A549 (cell line): ENCODE results near the gene CHSY3. TPM values are rescaled to one million over a fixed set of nuclear protein-coding genes. Genes with fewer than 3 reads are reported as not detected.
A peak's percentile ranks its signal among the peaks of the same experiment; 100 is the strongest.

ENCODE experiments used
- ATAC-seq, 2 experiments: fragments of 200-7000 bp in 1 of 2; fragments of >200 bp in 1 of 2; cut with Nextera tagmentation in 1 of 2; cut with Tn5 transposase in 1 of 2; 3 replicates each; pipeline versions ENCODE4 v1.8.0 to v1.9.1; 2018 to 2020; ENCODE audit warnings: mild to moderate bottlenecking in 1 of 2, moderate library complexity in 1 of 2
- CTCF ChIA-PET: fragments of 300-600 bp; sonication (Branson Sonifier 250); formaldehyde crosslinking; extraction: SDS; loops from one replicate; lab custom pipeline; 2021; ENCODE audit warnings: antibody characterized with exemption, inconsistent platforms; lab: Yijun Ruan, JAX
- POLR2A ChIA-PET: fragments of 350-600 bp; formaldehyde crosslinking; extraction: SDS; loops from one replicate; lab custom pipeline; 2021; ENCODE audit warnings: antibody characterized with exemption, inconsistent platforms; lab: Yijun Ruan, JAX
- DNase-seq, 2 experiments: peaks; one replicate each; pipeline versions ENCODE4 v3.0.0 to v3.0.0-alpha.2; 2011 to 2016; ENCODE audit warnings: low read depth in 1 of 2, low spot score in 1 of 2
- FAIRE-seq: peaks from 2 replicates; lab custom pipeline; 2011; peaks lifted over from hg19 to GRCh38; lab: Jason Lieb, UNC
- H3K27ac ChIP-seq, 2 experiments: fragments of >200 bp; sonication (Bioruptor Twin); formaldehyde crosslinking; 3 replicates each; pipeline ENCODE4 v1.5.1; 2016 to 2017
- H3K4me1 ChIP-seq: fragments of >200 bp; sonication (Bioruptor Twin); formaldehyde crosslinking; 3 replicates; pipeline ENCODE4 v1.6.1; 2016
- H3K4me2 ChIP-seq: fragments of >200 bp; sonication (Bioruptor Twin); formaldehyde crosslinking; 3 replicates; pipeline ENCODE4 v1.6.1; 2016
- H3K4me3 ChIP-seq: fragments of >200 bp; sonication (Bioruptor Twin); formaldehyde crosslinking; 3 replicates; pipeline ENCODE4 v1.5.1; 2016
- H3K9me3 ChIP-seq: fragments of >200 bp; sonication (Bioruptor Twin); formaldehyde crosslinking; 3 replicates; pipeline ENCODE4 v1.6.1; 2016
- CBX2 ChIP-seq: fragments of 200-600 bp; sonication (generic); IDR thresholded peaks from 2 replicates; pipeline ENCODE4 v1.6.1; 2016; ENCODE audit warnings: low read depth, mild to moderate bottlenecking, borderline replicate concordance
- CHD4 ChIP-seq: fragments of 200-600 bp; sonication (generic); IDR thresholded peaks from 2 replicates; pipeline ENCODE4 v1.6.1; 2016; ENCODE audit warnings: antibody characterized with exemption, mild to moderate bottlenecking, borderline replicate concordance
- EHF ChIP-seq: fragments of 250-450 bp; sonication (Bioruptor Pico); IDR thresholded peaks from 2 replicates; pipeline ENCODE4 v1.5.0; 2020; ENCODE audit warnings: mild to moderate bottlenecking
- ESRRA ChIP-seq: fragments of 150-350 bp; IDR thresholded peaks from 2 replicates; pipeline ENCODE4 v1.6.1; 2014; ENCODE audit warnings: mild to moderate bottlenecking, low read length, borderline replicate concordance
- FOSL2 ChIP-seq, 2 experiments: fragments of 450-650 bp in 1 of 2; fragments of >200 bp in 1 of 2; sonication (Bioruptor Twin) in 1 of 2; formaldehyde crosslinking; IDR thresholded peaks; 2 replicates each; pipeline versions ENCODE4 v1.5.0 to v1.6.1; 2016 to 2020; ENCODE audit warnings: mild to moderate bottlenecking in 1 of 2, moderate library complexity in 1 of 2
- GATA3 ChIP-seq: IDR thresholded peaks from 2 replicates; pipeline ENCODE4 v1.6.1; 2012; ENCODE audit warnings: borderline replicate concordance
- HMGXB4 ChIP-seq: fragments of 250-450 bp; sonication (Bioruptor Pico); IDR thresholded peaks from 2 replicates; pipeline ENCODE4 v1.5.0; 2021; ENCODE audit warnings: mild to moderate bottlenecking, moderate library complexity, borderline replicate concordance
- HOXB13 ChIP-seq: fragments of 250-450 bp; sonication (Bioruptor Pico); IDR thresholded peaks from 2 replicates; pipeline ENCODE4 v1.5.0; 2020; ENCODE audit warnings: low read depth, mild to moderate bottlenecking, moderate library complexity
- JUN ChIP-seq, 2 experiments: fragments of >200 bp; sonication (Bioruptor Twin); formaldehyde crosslinking; IDR thresholded peaks; 2 replicates in 1 of 2; 3 replicates in 1 of 2; pipeline ENCODE4 v1.6.1; 2016 to 2017
- KDM5A ChIP-seq: fragments of 200-600 bp; sonication (generic); IDR thresholded peaks from 2 replicates; pipeline ENCODE4 v1.6.1; 2016; ENCODE audit warnings: antibody characterized with exemption, mild to moderate bottlenecking
- NFE2L2 ChIP-seq: fragments of 150-350 bp; conservative IDR thresholded peaks from 2 replicates; pipeline ENCODE4 v1.6.1; 2014; ENCODE audit warnings: low read length
- POLR2A ChIP-seq: IDR thresholded peaks from 2 replicates; pipeline ENCODE4 v1.6.1; 2012; ENCODE audit warnings: mild to moderate bottlenecking, low read length
- RARB ChIP-seq: fragments of 250-450 bp; sonication (Bioruptor Pico); IDR thresholded peaks from 2 replicates; pipeline ENCODE4 v1.8.0; 2021; ENCODE audit warnings: mild to moderate bottlenecking, moderate library complexity
- RFX5 ChIP-seq: fragments of 450-650 bp; IDR thresholded peaks from 2 replicates; pipeline ENCODE4 v1.7.1; 2014; ENCODE audit warnings: antibody characterized with exemption, mild to moderate bottlenecking, moderate library complexity
- RNF2 ChIP-seq: fragments of 200-600 bp; sonication (generic); IDR thresholded peaks from 2 replicates; pipeline ENCODE4 v1.6.1; 2016; ENCODE audit warnings: low read depth, mild to moderate bottlenecking, antibody characterized with exemption, moderate library complexity, borderline replicate concordance
- SMC3 ChIP-seq: fragments of >200 bp; sonication (Bioruptor Twin); formaldehyde crosslinking; IDR thresholded peaks from 3 replicates; pipeline ENCODE4 v1.6.1; 2018; ENCODE audit warnings: inconsistent platforms
- TFCP2L1 ChIP-seq: fragments of 250-450 bp; sonication (Bioruptor Pico); IDR thresholded peaks from 2 replicates; pipeline ENCODE4 v1.5.0; 2021; ENCODE audit warnings: mild to moderate bottlenecking
- ZC3H11A ChIP-seq: fragments of 450-650 bp; IDR thresholded peaks from 2 replicates; pipeline ENCODE4 v1.6.1; 2014; ENCODE audit warnings: antibody characterized with exemption, mild to moderate bottlenecking
- ZFP36 ChIP-seq: fragments of 450-650 bp; IDR thresholded peaks from 2 replicates; pipeline ENCODE4 v1.6.1; 2014; ENCODE audit warnings: borderline replicate concordance; ENCODE audit not compliant: partially characterized antibody
- ZSCAN20 ChIP-seq: fragments of 250-450 bp; sonication (Bioruptor Pico); IDR thresholded peaks from 2 replicates; pipeline ENCODE4 v1.8.0; 2022; ENCODE audit warnings: mild to moderate bottlenecking, moderate library complexity
- WGBS: methylation state at CpG from one replicate; pipeline ENCODE4 v1.1.6; 2017; ENCODE audit errors: missing lambda C conversion rate; 5-methylcytosine and 5-hydroxymethylcytosine counted together
- polyA plus RNA-seq, 4 experiments: library from polyadenylated mRNA; depleted of rRNA in 3 of 4; stranded (reverse); fragments of >200 nt; fragmentation: RNase III in 1 of 4; extraction: RNeasy Plus Mini Kit Qiagen cat#74134 plus additional on column Dnase treatment in 1 of 4; gene quantifications; 2 replicates in 3 of 4; 3 replicates in 1 of 4; pipeline ENCODE4 v1.2.3, GENCODE V29; 2011 to 2017
- TF ChIP-seq, protein P1 (sequence below): fragments of >200 bp; sonication (Bioruptor Twin); formaldehyde crosslinking; IDR thresholded peaks from 3 replicates; pipeline ENCODE4 v1.5.1; 2016
- TF ChIP-seq, protein P2 (sequence below): IDR thresholded peaks from 2 replicates; pipeline ENCODE4 v1.6.1; 2012; ENCODE audit warnings: low read depth, borderline replicate concordance

Gene CHSY3
- polyA plus RNA-seq, 2 of the 4 experiments (the other 2 are of a cell fraction) = 0.06 to 0.12 TPM

DNA sequence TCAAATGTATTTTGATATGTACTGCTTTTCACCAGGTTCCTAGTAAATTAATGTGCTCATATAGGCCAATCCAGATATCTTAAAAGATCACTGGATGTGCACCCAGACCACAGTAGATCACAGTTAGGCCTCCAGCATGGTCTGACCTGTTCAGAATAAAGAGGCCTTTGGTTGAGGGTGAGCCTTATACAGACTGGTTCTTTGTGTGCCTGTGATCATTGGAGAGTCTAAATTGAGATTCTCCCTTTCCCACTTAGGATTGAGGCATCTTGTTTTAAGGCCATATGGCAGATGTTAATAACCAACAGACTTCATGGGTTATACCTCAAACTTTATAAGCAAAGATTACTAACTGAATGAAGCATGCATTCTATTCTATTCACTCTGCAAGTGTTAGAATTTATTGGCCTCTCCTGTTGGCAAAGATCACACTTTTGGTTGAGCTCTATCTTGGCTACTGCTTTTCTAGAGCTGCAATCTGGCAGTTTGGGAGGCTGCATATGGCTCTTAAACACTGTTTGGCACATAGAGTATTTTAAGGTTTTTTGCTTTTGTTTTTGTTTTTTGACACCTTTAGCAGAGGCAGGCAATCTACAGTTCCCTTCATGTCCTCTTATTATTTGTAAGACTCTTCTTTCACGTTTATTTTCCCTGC, 8.5 kb downstream of the CHSY3 start (continued):
- TF ChIP-seq HMGXB4 (no peak), RNF2 (no peak)
- TF ChIP-seq, all 56 proteins: peak for 0

- no peak for DNase-seq
- POLR2A ChIA-PET = no interaction called here
- Histone ChIP-seq H3K9me3 (no peaks in the 10 kb centered on the region), H3K4me3 (no peak overlapping the region), H3K4me1 (no peaks in the 10 kb centered on the region), H3K27ac (no peak overlapping the region), H3K4me2 (no peak overlapping the region)
- WGBS = 13% methylated on average over 2 of the region's 2 CpGs
- CTCF ChIA-PET = interaction anchor here (1.0 kb wide), 1 partner anchor 11 kb away, joined by 4 read pairs; the partner anchor contains the start of gene CHSY3
- TF ChIP-seq JUN (IDR thresholded peaks at IDR 0.05) (no peak), ZC3H11A (no peak), NFE2L2 (no peak)
- no peak for ATAC-seq
- no peak for FAIRE-seq
Measured at GRCh38 chr5:129915415-129915814, 11.2 kb downstream of the CHSY3 start.

- TF ChIP-seq, protein P1, sequence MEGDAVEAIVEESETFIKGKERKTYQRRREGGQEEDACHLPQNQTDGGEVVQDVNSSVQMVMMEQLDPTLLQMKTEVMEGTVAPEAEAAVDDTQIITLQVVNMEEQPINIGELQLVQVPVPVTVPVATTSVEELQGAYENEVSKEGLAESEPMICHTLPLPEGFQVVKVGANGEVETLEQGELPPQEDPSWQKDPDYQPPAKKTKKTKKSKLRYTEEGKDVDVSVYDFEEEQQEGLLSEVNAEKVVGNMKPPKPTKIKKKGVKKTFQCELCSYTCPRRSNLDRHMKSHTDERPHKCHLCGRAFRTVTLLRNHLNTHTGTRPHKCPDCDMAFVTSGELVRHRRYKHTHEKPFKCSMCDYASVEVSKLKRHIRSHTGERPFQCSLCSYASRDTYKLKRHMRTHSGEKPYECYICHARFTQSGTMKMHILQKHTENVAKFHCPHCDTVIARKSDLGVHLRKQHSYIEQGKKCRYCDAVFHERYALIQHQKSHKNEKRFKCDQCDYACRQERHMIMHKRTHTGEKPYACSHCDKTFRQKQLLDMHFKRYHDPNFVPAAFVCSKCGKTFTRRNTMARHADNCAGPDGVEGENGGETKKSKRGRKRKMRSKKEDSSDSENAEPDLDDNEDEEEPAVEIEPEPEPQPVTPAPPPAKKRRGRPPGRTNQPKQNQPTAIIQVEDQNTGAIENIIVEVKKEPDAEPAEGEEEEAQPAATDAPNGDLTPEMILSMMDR = no peak
- TF ChIP-seq FOSL2 (IDR thresholded peaks at IDR 0.05) = no peak
- TF ChIP-seq FOSL2 (CRISPR knock-in tag; IDR thresholded peaks at IDR 0.05) = no peak
- no peak for TF ChIP-seq HOXB13 (CRISPR knock-in tag)
- no peak for TF ChIP-seq ZC3H11A
- no peak for TF ChIP-seq KDM5A
- Histone ChIP-seq H3K4me3 (no peak overlapping the region), H3K9me3 (no peaks in the 10 kb centered on the region), H3K4me1 (no peaks in the 10 kb centered on the region), H3K4me2 (no peak overlapping the region), H3K27ac (no peak overlapping the region)
- no peak for DNase-seq
- FAIRE-seq = no peak
- 9% methylated on average over 1 of the region's 1 CpG for WGBS
- ATAC-seq = 0 out of 6 replicates have a peak, but pooled peaks of 1 of the 2 experiments have one; percentile 50
- ChIA-PET POLR2A (no interaction called here), CTCF (interaction anchor here (0.6 kb wide), 1 partner anchor 559 kb away, joined by 5 read pairs; no protein-coding TSS in a partner anchor)
Measured at GRCh38 chr5:129917224-129917623, 13.0 kb downstream of the CHSY3 start.

GRCh38 chr5:129921204-129921603, 16.9 kb downstream of the CHSY3 start:
- no peaks in the 10 kb centered on the region for H3K9me3 ChIP-seq
- no peak overlapping the region for H3K4me3 ChIP-seq
- WGBS = 6% methylated on average over 4 of the region's 4 CpGs
- FAIRE-seq = no peak
- POLR2A ChIA-PET = no interaction called here
- CTCF ChIA-PET = no interaction called here
- ATAC-seq = no peak
- no peak overlapping the region for H3K4me2 ChIP-seq
- H3K27ac ChIP-seq = no peak overlapping the region
- no peaks in the 10 kb centered on the region for H3K4me1 ChIP-seq
- TF ChIP-seq NFE2L2 (no peak), POLR2A (no peak), ZSCAN20 (no peak), RNF2 (no peak)
- TF ChIP-seq, protein P2, sequence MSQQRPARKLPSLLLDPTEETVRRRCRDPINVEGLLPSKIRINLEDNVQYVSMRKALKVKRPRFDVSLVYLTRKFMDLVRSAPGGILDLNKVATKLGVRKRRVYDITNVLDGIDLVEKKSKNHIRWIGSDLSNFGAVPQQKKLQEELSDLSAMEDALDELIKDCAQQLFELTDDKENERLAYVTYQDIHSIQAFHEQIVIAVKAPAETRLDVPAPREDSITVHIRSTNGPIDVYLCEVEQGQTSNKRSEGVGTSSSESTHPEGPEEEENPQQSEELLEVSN = no peak
- DNase-seq = no peak

DNA sequence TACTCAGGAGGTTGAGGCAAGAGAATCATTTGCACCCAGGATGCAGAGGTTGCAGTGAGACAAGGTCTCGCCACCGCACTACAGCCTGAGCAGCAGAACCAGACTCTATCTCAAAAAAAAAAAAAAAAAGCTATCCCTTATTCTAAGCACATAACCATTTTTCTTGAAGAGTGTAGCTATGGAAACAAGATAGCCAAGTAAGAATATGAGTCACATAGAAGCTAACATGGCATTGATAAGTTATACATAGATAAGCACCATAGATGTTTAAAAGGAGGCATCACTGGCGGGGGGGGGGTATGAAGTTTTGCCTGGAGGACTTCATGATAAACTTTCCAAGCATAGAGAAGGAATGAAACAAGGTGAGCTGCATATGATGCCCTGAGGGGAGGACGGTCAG, 26.0 kb downstream of the CHSY3 start:
- DNase-seq (no peak), FAIRE-seq (no peak)
- H3K4me3 ChIP-seq = no peak overlapping the region
- TF ChIP-seq POLR2A (no peak), RFX5 (no peak), RARB (CRISPR knock-in tag) (no peak), EHF (CRISPR knock-in tag) (no peak), RNF2 (no peak), CHD4 (no peak), TFCP2L1 (CRISPR knock-in tag) (no peak), ESRRA (no peak), SMC3 (no peak), CBX2 (no peak), ZSCAN20 (no peak), GATA3 (no peak), ZFP36 (no peak)
- TF ChIP-seq, protein P2 = no peak
- TF ChIP-seq, all 56 proteins: peak for 0
- H3K4me2 ChIP-seq = no peak overlapping the region
- H3K4me1 ChIP-seq = no peaks in the 10 kb centered on the region
- H3K9me3 ChIP-seq = no peaks in the 10 kb centered on the region
- WGBS = 45% methylated on average over 4 of the region's 4 CpGs
- H3K27ac ChIP-seq = no peak overlapping the region
- ATAC-seq = no peak
- ChIA-PET CTCF (no interaction called here), POLR2A (no interaction called here)
